GM12892 (cell line): ENCODE results near the gene RANBP17.
"Not testable (repeated sequence)": the region's sequence is repeated elsewhere in the genome, so short reads cannot be mapped to it uniquely, and the experiment has no call there.

Experiments used
- DNase-seq: peaks from one replicate; pipeline ENCODE4 v3.0.0; 2011; ENCODE audit not compliant: insufficient read length
- FAIRE-seq: peaks from 2 replicates; lab custom pipeline; 2011; peaks lifted over from hg19 to GRCh38; lab: Jason Lieb, UNC
- POLR2A ChIP-seq: IDR thresholded peaks from 2 replicates; pipeline ENCODE4 v1.6.1; 2011; ENCODE audit warnings: low read depth, low read length, control low read depth
- POLR2AphosphoS5 ChIP-seq: IDR thresholded peaks from 2 replicates; pipeline ENCODE4 v1.6.1; 2011; ENCODE audit warnings: low read depth, low read length, control low read depth
- TAF1 ChIP-seq: IDR thresholded peaks from 2 replicates; pipeline ENCODE4 v1.6.1; 2011; ENCODE audit warnings: low read depth, mild to moderate bottlenecking, control low read depth, low read length, borderline replicate concordance

RANBP17 gene

GRCh38 chr5:170923910-170924620, 62.2 kb downstream of the RANBP17 start:
- no peak for FAIRE-seq
- no peak for DNase-seq
- TF ChIP-seq TAF1 (no peak), POLR2AphosphoS5 (no peak), POLR2A (no peak)

- not testable (repeated sequence) for FAIRE-seq, DNase-seq
Measured at GRCh38 chr5:170935534-170936218, 73.9 kb downstream of the RANBP17 start.

- TF ChIP-seq TAF1 = no peak
- no peak for TF ChIP-seq POLR2AphosphoS5
- no peak for TF ChIP-seq POLR2A
- DNase-seq (no peak), FAIRE-seq (no peak)
Measured at GRCh38 chr5:170937072-170937471, 75.3 kb downstream of the RANBP17 start.

- FAIRE-seq (no peak), DNase-seq (no peak)
- no peak for TF ChIP-seq POLR2AphosphoS5
- TF ChIP-seq POLR2A = no peak
- TF ChIP-seq TAF1 = no peak
Measured at GRCh38 chr5:170937914-170938313, 76.1 kb downstream of the RANBP17 start.

- TF ChIP-seq POLR2A = no peak
- TF ChIP-seq POLR2AphosphoS5 = no peak
- TF ChIP-seq TAF1 = no peak
- DNase-seq (no peak), FAIRE-seq (no peak)
Measured at GRCh38 chr5:170939178-170939577, 77.4 kb downstream of the RANBP17 start.

GRCh38 chr5:170941788-170942187, 80.0 kb downstream of the RANBP17 start:
- TF ChIP-seq POLR2A (no peak), TAF1 (no peak), POLR2AphosphoS5 (no peak)
- DNase-seq (no peak), FAIRE-seq (no peak)

- TF ChIP-seq TAF1 (no peak), POLR2AphosphoS5 (no peak), POLR2A (no peak)
- DNase-seq (no peak), FAIRE-seq (no peak)
Measured at GRCh38 chr5:170945275-170945674, 83.5 kb downstream of the RANBP17 start.

- DNase-seq (no peak), FAIRE-seq (no peak)
- TF ChIP-seq POLR2A (no peak), POLR2AphosphoS5 (no peak), TAF1 (no peak)
Measured at GRCh38 chr5:170960567-170960966, 98.7 kb downstream of the RANBP17 start.

- DNase-seq (no peak), FAIRE-seq (no peak)
- no peak for TF ChIP-seq TAF1
- TF ChIP-seq POLR2AphosphoS5 = no peak
- no peak for TF ChIP-seq POLR2A
Measured at GRCh38 chr5:170963521-170963920, 101.7 kb downstream of the RANBP17 start.

- FAIRE-seq (no peak), DNase-seq (no peak)
- TF ChIP-seq POLR2A (no peak), POLR2AphosphoS5 (no peak), TAF1 (no peak)
Measured at GRCh38 chr5:170974461-170974860, 112.6 kb downstream of the RANBP17 start.

GRCh38 chr5:170980261-170980660, 118.4 kb downstream of the RANBP17 start:
- not testable (repeated sequence) for FAIRE-seq, DNase-seq

GRCh38 chr5:170985486-170985885, 123.7 kb downstream of the RANBP17 start:
- DNase-seq (no peak), FAIRE-seq (no peak)
- TF ChIP-seq POLR2A (no peak), POLR2AphosphoS5 (no peak), TAF1 (no peak)

- DNase-seq (no peak), FAIRE-seq (no peak)
- TF ChIP-seq POLR2AphosphoS5 (no peak), TAF1 (no peak), POLR2A (no peak)
Measured at GRCh38 chr5:170986598-170986997, 124.8 kb downstream of the RANBP17 start.

GRCh38 chr5:170993476-170993875, 131.7 kb downstream of the RANBP17 start:
- FAIRE-seq (no peak), DNase-seq (no peak)
- TF ChIP-seq POLR2AphosphoS5 (no peak), TAF1 (no peak), POLR2A (no peak)
